Activated gamma-delta T cell treated with Interleukin-2 at 50 U/mL for 16 hours (primary cell): ENCODE results near the gene CREB3L2.
"Not testable (repeated sequence)": the region's sequence is repeated elsewhere in the genome, so short reads cannot be mapped to it uniquely, and the experiment has no call there.

ENCODE experiments used
- DNase-seq: peaks from one replicate; pipeline ENCODE4 v3.0.0-alpha.2; 2020

The CREB3L2 gene, protein sequence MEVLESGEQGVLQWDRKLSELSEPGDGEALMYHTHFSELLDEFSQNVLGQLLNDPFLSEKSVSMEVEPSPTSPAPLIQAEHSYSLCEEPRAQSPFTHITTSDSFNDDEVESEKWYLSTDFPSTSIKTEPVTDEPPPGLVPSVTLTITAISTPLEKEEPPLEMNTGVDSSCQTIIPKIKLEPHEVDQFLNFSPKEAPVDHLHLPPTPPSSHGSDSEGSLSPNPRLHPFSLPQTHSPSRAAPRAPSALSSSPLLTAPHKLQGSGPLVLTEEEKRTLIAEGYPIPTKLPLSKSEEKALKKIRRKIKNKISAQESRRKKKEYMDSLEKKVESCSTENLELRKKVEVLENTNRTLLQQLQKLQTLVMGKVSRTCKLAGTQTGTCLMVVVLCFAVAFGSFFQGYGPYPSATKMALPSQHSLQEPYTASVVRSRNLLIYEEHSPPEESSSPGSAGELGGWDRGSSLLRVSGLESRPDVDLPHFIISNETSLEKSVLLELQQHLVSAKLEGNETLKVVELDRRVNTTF

DNA sequence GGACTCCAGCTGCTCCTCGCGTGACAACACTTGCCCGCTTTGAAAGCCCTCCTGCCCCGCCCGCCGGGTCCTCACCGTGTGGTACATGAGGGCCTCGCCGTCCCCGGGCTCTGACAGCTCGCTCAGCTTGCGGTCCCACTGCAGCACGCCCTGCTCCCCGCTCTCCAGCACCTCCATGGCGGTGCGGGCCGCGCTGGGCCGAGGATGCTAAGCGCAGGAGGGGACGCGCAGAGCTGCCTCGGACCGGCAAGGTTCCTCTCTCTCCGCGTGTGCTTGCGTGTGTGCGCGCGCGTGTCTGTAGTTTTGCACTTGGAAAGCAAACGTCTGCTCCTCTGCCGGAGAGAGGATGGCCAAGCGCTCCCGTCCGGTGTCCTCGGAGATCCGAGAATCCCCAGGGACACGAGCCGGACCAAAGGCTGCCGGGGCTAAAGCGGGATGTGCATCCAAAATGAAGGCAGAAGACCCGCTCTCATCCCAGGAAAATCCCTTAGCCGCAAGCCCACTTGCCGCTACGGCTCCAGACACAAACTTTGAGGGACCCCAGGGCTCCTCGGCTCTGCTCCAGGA is at the start of gene CREB3L2:
Gene CREB3L2 (minus strand): TSS at position 558 of the 567 bp plus-strand sequence. CDS start 381 bp downstream, at position 177.
- peak; percentile 66 for DNase-seq

DNA sequence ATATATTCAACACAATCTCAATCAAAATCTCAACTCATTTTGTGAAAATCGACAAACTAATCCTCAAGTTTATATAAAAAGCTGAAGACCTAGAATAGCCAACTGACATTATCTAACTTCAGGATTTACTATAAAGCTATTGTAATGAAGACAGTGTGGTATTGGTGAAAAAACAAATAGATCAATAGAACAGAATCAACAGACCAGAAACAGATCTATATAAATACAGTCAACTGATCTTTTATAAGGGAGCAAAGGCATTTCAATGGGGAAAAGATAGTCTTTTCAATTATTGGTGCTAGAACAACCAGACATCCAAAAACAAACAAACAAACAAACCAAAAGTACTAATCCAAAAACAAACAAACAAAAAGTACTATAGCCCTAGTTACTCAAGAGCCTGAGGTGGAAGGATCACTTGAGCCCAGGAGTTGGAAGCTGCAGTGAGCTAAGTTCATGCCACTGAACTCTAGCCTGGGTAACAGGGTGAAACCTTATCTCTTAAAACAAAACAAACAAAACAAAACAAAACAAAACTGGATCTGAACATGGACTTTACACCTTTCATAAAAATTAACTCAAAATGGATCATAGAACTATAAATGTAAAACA is 47.7 kb upstream of the CREB3L2 start:
- no peak for DNase-seq

DNA sequence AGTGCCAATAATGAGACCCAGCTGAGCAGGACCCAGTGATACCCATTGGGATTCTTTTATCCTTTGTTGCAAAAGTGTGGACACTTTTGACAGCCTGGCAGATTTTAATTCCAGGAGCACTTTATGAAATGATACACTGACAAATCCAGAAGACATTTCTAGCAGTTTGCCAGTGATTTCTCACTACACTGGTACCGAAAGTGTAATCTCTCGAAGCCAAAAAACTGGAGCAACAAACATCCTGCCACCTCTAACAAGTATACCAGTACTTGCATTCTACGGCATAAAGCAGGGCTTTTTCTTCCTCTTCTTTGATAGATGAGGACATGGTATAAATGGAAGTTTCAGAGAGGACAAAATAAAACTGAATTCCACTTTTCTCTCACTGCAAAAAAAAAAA is 46.0 kb upstream of the CREB3L2 start:
- DNase-seq: no peak

DNA sequence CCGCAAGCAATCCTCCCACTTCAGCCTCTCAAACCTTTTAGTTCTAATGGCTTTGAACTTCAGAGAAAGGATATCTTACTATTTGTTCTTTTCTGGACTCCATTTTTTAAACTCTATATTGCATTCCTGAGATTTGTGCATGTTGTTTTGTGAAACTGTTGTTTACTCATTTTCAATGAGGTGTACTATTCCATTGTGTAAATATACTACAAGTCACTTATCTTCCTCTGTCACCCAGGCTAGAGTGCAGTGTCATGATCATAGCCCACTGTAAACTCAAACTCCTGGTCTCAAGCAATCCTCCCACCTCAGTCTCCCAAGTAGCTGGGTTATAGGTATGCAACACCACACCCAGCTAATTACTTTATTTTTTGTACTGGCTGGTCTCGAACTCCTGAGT is 43.0 kb upstream of the CREB3L2 start:
- no peak for DNase-seq

DNA sequence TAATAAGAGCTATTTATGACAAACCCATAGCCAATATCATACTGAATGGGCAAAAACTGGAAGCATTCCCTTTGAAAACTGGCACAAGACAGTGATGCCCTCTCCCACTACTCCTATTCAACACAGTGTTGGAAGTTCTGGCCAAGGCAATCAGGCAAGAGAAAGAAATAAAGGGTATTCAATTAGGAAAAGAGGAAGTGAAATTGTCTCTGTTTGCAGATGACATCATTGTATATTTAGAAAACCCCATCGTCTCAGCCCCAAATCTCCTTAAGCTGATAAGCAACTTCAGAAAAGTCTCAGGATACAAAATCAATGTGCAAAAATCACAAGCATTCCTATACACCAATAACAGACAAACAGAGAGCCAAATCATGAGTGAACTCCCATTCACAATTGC is 38.2 kb upstream of the CREB3L2 start:
- DNase-seq: not testable (repeated sequence)

DNA sequence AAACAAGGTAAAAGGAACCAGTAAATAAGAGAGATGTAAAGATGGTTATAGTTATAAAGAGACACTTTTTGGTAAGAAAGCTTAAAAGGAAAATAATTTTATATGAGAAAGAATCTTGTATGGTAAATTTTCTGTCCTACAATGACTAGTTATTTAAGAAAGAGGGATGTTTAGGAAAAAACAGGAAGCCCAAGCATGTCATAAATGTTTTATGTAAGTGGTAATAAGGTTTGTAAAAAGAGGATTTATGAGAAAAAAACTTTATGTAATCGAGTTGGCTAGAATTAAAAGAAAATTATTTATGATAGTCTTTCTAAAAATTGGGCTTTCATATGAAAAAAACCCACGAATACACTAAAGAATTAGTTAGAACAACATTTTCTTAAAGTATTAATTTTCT is 34.2 kb upstream of the CREB3L2 start:
- no peak for DNase-seq

DNA sequence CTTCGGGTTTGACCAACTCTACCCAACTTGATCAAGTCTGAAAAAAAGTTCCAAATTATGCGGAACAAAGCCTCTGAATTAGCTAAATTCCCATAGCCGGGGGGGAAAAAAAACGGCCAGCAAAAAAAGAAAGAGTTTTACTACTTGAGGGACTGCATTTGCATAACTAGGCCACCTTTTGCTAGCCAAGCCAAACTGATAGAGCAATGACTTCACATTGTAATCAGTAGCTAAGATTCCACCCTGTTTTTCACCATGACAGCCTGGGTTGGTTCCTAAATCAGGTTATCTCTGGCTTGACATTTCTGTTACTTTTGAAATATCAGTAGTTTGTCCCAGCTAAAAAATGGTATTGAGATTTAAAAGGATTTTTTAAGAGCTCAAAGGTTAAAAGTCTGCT is 31.4 kb upstream of the CREB3L2 start:
- no peak for DNase-seq

DNA sequence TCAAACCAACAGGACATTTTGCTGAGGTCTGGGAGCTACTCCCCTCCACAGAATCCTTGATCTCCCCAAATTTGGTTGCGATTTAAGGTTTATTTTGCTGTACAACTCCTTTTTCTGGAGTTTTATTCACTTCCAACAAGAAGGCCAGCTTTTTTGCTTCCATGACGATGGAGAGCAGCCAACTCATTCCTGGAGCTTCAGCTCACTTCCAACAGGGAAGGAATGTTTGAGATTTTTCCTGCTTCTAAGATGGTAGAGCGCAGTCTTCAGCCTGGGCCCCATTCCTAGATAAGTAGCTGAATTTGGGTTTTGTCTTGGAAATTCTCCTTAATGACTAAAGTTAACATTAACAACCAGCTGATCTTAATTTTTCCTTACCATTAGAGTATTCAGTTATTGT is 30.9 kb upstream of the CREB3L2 start:
- no peak for DNase-seq

DNA sequence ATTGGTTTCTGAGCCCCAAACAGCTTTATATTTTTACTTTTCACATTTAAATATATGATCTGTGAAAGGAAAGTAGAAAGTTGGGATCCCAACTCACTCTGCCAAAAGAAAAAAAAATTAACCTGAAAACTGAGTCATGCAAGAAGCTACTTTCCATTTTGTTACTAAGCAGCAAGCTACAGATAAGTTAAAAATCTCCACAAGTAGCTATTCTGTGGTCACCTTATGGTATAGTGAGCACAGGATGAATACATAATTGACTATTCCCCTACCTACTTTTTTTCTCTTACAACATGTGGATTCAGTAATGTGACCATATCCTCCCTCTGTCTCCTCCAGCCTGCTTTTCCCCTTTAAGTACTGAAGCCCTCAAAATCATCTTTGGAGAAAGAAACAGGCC is 30.3 kb upstream of the CREB3L2 start:
- no peak for DNase-seq

DNA sequence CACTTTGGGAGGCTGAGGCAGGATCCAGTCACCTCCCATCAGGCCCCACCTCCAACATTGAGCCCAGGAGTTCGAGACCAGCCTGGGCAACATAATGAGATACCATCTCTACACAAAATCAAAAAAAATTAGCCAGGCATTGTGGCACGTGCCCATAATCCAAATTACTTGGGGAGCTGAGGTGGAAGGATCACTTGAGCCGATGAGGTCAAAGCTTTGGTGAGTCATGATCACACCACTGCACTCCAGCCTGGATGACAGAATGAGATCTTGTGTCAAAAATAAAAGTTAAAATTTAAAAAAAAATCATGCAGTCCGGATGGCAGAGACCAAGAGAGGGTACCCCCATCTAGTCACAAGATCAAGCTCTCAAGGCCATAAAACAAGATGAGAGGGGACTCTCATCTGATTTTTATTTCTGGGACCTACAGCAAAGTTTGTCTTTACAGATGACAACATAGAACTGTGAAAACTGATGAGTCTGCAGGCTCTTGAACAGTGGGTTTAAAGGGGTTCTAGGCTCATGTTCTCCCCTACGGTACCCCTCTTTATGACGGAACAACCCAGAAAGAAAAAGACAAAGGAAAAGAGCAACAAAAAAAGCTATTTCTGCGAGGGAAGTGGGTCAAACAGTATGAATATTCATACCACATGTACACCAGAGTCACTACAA is 28.9 kb upstream of the CREB3L2 start:
- DNase-seq: no peak

DNA sequence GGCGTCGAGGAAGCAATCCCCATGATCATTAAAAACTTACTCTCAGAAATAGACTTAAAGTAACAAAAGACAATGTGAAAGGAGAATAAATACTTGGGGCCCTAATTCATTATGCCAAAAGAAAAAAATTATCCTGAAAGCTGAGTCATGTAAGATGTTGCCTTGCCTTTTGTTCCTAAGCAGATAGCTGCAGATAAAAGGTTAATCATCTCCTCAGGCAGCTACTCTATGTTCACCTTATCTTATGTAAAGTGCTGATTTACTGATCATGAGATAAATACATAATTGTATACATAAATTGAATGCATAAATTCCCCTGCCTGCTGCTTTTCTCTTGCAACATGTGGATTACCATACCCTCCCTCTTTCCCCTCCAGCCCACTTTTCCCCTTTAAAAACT is 28.1 kb upstream of the CREB3L2 start:
- no peak for DNase-seq

DNA sequence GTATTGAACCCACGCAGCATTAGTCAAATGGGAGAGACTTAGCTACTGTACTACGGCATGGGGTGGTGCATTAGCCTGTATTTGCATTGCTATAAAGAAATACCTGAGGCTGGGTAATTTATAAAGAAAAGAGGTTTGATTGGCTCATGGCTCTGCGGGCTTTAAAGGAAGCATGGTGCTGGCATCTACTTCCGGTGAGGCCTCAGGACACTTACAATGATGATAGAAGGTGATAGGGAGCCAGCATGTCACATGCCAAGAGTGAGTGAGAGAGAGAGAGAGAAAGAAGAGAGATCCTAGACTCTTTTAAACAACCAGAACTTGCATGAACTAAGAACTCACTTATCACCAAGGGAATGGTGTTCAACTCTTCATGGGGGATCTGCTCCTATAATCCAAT is 27.2 kb upstream of the CREB3L2 start:
- no peak for DNase-seq

DNA sequence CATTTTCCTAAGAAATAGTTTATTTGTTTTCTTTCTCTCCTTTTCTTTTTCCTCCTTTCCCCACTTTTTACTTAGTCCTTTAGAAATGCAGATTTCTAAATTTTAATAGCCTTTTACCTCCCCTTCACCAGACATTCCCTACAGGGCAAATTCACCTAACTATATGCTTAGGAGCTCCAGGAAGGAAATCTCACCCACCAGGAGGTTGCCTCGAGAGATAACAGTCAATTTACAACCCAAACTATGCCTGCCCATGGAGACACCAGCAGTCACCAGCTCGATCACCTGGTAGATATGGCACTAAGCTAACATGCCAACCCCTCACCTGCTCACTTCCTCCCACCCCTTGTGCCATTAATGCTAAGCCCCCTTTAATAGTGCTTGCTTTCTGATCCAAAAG is 25.2 kb upstream of the CREB3L2 start:
- no peak for DNase-seq

DNA sequence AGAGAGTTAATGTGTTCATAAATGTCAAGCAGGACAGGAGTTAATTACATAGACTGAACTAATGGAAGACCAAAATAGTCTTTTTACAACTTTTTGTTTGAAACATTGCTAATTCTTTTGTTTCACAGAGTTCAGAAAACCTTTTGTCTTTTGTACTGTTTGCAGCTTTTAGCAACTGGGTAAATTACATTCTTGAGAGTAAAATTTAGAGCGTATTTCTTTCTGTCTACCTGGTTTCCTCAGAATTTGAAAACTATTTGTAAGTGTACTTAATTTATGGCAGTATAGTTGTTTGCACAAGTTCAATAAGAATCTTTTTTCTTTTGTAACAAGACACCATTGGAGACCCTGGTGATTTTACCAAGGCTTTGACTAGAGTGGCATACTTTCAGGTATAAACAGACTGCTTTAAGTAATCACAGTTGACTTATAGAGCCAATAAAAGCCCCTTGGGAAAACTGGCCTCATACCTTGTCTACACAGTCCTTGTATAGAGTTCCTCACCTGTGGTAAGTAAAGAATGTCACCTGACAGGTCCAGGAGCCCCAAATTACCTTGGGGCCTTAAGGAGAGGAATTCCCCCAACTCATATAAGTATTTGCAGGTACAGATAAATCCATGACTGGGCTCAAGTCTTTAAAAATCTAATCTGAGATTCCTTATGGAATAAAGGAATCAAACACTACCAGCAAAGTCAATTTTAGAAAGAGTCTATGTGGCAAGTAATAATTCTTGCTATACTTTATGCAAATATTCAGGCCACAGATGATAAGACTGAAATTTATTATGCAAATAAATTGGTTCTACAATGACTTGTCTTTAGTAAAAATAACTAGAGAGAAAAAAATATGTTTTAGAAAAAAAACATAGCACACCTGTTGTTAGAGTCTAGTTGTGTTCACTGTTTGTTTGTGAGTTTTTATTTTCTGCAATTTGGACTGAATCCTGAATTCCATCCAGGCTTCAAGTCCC is 23.6 kb upstream of the CREB3L2 start:
- DNase-seq: no peak

DNA sequence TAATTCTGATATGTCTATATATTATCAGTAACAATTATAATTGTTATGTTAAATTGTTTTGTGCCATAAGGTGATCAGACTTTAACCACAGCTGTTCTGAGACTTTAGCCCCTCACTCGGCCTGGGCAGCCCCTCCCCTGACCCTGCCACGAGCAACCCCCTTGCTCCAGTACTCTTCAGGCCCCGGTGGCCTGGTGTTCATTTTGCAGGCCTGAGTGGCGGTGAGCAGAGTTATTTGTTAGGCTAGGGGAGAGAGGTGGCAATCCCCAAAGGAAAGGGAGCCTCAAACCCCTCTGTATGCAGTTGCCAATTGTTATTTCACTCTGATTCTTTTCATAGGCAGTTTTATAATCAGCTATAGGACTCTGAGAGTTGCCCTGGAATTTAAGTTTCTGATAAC is 22.9 kb upstream of the CREB3L2 start:
- DNase-seq: no peak

DNA sequence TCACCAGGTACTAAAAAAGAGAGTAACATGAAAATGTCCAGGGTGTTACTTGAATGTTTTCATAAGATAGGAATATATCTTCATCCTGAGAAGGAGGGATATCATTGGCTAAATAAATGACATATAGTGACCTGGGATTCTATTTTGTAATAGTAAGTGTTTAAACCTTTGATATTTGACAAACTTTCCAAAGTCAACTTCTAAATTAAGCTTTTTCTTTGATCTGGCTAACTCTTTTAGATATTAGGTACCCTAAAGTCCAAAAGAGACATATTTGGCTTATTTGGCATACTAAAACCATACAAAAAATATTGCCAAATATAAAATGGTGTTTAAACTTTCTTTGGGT is 22.4 kb upstream of the CREB3L2 start:
- no peak for DNase-seq

DNA sequence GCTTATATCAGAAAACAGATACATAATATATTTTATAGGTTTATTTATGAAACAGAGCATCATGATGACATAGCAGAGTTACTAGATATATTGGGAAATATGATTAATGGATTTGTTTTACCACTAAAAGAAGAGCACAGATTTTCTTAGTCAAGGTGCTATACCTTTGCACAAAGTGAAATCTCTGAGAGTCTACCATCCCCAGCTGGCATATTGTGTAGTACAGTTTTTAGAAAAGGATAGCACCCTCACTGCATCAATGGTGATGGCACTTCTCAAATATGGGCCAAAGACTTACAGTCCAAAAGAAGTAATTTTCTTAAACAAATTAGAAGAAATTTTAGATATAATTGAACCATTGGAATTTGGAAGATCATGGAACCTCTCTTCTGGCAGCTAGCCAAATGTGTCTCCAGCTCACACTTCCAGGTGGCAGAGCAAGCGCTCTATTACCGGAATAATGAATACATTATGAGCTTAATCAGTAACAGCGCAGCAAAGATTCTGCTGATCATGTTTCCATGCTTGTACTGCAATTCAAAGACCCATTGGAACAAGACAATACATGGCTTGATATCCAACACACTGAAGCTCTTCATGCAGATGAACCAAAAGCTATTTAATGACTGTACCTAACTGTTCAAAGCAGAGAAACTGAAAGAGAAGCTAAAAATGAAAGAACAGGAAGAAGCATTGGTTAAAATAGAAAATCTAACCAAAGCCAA is 21.9 kb upstream of the CREB3L2 start:
- DNase-seq: no peak

DNA sequence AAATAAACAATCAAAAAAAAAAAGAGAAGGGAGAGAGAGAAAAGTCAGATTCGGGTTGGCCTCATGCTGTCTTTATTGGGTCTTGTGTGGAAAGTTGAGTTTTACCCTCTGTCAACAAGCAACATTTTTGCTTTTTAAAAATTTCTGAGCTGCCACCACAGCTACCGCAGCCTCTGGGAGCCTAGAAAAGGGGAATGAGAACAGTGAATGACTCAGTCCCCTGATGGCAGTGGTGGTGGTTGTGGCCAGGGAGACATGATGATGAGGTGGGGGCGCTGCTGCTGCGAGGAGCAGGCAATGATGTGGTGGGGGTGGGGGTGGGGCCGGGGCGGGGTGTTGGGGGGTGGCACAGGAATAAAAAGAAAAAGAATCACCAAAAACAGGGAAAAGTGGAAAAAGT is 20.0 kb upstream of the CREB3L2 start:
- no peak for DNase-seq

DNA sequence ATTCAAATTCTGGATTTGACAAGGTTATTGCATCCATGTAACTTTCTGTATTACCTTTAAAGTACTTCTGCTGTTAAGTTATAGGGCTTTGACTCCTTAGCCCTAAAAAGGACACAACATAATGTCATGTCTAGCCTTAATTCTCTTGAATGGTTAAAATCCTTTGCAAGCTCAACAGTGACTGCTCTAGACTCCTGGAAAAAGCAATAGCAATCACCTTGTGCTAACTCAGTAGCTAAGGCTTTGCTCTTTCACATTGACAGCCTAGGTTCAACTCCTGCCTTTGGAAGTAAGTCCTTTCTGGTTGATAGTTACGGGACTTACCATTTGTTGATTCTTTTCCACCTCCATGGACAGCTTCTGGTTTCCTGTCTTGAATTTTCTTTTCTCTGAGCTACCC is 16.1 kb upstream of the CREB3L2 start:
- no peak for DNase-seq

DNA sequence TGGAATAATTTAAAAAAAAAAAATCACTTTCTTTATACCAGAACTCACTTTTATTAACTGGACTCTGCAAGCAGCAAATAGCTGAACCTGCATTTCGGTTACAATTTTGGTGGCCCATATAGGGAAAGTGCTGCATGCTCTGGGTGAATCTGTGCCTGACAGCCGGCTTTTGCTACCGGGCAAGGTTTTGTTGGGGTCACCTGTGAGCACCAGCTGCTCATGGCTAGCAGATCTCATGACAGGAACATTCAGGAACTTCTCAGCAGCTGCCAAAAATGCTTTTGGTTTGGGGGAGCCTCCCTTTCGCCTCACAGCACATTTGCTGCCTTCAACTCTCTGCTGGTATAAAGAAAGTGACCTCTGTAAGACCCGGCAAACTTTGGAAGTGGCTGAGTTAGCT is 13.2 kb upstream of the CREB3L2 start:
- no peak for DNase-seq

DNA sequence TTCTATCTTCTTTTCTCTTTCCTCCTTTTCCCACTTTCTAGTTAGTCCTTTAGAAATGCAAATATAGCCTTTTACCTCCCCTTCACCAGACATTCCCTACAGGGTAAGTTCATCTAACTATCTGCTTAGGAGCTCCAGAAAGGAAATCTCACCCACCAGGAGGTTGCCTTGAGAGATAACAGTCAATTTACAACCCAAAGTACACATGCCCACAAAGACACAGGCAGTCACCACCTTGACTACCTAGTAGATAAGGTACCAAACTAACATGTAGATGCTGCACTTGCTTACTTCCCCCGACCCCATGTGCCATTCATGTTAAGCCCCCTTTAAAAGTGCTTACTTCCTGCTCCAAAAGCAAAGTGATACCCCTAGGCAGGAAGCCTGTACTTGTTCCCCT is 12.8 kb upstream of the CREB3L2 start:
- no peak for DNase-seq

DNA sequence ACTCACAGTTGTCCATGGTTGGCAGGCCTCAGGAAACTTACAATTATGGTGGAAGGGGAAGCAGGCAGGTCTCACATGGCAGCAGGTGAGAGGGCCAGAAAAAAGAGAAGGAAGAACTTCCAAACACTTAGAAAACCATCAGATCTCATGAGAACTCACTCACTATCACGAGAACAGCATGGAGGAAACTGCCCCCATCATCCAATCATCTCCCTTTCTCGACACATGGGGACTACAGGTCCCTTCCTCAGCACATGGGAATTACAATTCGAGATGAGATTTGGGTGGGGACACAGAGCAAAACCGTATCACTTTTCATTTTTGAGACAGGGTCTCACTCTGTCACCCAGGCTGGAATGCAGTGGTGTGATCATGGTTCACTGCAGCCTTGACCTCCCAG is 12.3 kb upstream of the CREB3L2 start:
- DNase-seq: not testable (repeated sequence)
